Testis (tissue), 3 donors: ENCODE results near the gene SMURF1. TPM values are rescaled to one million over a fixed set of nuclear protein-coding genes. Genes with fewer than 3 reads are reported as not detected.

Experiments
- DNase-seq: peaks from one replicate; pipeline ENCODE4 v3.0.0-alpha.2; 2019
- H3K27ac ChIP-seq, 2 donors: fragments of 200-600 bp; sonication (generic); one replicate each; pipeline ENCODE4 v1.5.1; 2019
- H3K27me3 ChIP-seq: fragments of 200-600 bp; sonication (generic); one replicate; pipeline ENCODE4 v1.5.1; 2019
- H3K36me3 ChIP-seq: fragments of 200-600 bp; sonication (generic); one replicate; pipeline ENCODE4 v1.5.1; 2017; ENCODE audit warnings: low read depth; ENCODE audit errors: missing control alignments
- H3K4me1 ChIP-seq: fragments of 200-600 bp; sonication (generic); one replicate; pipeline ENCODE4 v1.5.1; 2019
- H3K4me3 ChIP-seq, 2 donors: fragments of 200-600 bp; sonication (generic); one replicate each; pipeline ENCODE4 v1.5.1; 2017 to 2019
- H3K9me3 ChIP-seq: fragments of 200-600 bp; sonication (generic); one replicate; pipeline ENCODE4 v1.5.1; 2017
- POLR2A ChIP-seq: fragments of 450-650 bp; IDR thresholded peaks from one replicate; pipeline ENCODE4 v1.6.1; 2017; ENCODE audit warnings: antibody characterized with exemption, mild to moderate bottlenecking, moderate library complexity
- WGBS, 2 donors: methylation state at CpG; one replicate each; pipeline ENCODE4 v1.1.5; 2018; 5-methylcytosine and 5-hydroxymethylcytosine counted together
- intact Hi-C: fragments of 100-400 bp; cut with DNase I; formaldehyde crosslinking; loops from one replicate; pipeline ENCODE4 v1.15.1; 2023; ENCODE audit warnings: low total_unique reads
- polyA plus RNA-seq: library from polyadenylated mRNA; stranded (reverse); fragments of 350-450 nt; fragmentation: Illumina TruSeq; extraction: RNeasy Lipid Tissue Mini Kit (QIAGEN cat#74804); gene quantifications from one replicate; pipeline ENCODE4 v1.2.3, GENCODE V29; 2014; ENCODE audit warnings: low read depth, low replicate concordance; ENCODE audit not compliant: insufficient read depth
- total RNA-seq, 2 donors: library from RNA; depleted of rRNA; stranded (reverse); fragments of >200 nt; gene quantifications; one replicate each; pipeline ENCODE4 v1.2.3, GENCODE V29; 2016
- TF ChIP-seq, protein P1 (sequence below), 3 experiments: fragments of 450-650 bp in 2 of 3; fragments of 200-600 bp in 1 of 3; sonication (generic) in 1 of 3; IDR thresholded peaks; one replicate each; pipeline ENCODE4 v1.5.1; 2016 to 2019; ENCODE audit warnings: antibody characterized with exemption in 3 of 3, mild to moderate bottlenecking in 2 of 3, moderate library complexity in 1 of 3

Gene SMURF1
- total and polyA plus RNA-seq, 3 donors from 2014 or later: 34.5 to 79.5 (median 46.9) TPM

DNA sequence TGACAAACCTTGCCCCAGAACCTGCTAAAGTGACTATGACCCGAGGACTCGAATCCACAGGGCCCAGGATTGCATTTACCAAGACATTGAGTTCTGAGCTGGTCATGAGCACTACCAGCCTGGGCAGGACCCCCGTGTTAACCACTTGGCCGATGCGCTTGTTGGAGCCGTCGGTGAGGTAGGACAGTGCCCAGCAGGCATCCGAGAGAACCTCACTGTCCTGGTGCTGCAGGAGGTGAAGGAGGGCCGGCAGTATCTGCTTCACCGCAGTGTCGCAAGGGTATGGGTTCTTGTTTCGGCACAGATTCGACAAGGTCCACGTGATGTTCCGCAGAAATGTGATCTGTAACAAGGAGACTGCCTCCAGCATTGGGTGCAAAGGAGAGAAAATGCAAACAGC lies 44.3 kb upstream of the SMURF1 start:
- no peaks in the 10 kb centered on the region for H3K36me3 ChIP-seq
- no peaks in the 10 kb centered on the region for H3K4me1 ChIP-seq
- H3K9me3 ChIP-seq: no peaks in the 10 kb centered on the region
- 94 to 96% methylated on average over 15 of the region's 15 CpGs for WGBS, 2 donors
- H3K27me3 ChIP-seq: no peaks in the 10 kb centered on the region
- H3K27ac ChIP-seq: no peak overlapping the region
- DNase-seq: no peak
- H3K4me3 ChIP-seq: no peak overlapping the region
- intact Hi-C loops: no loop called here
- no peak for TF ChIP-seq POLR2A
- TF ChIP-seq, protein P1, sequence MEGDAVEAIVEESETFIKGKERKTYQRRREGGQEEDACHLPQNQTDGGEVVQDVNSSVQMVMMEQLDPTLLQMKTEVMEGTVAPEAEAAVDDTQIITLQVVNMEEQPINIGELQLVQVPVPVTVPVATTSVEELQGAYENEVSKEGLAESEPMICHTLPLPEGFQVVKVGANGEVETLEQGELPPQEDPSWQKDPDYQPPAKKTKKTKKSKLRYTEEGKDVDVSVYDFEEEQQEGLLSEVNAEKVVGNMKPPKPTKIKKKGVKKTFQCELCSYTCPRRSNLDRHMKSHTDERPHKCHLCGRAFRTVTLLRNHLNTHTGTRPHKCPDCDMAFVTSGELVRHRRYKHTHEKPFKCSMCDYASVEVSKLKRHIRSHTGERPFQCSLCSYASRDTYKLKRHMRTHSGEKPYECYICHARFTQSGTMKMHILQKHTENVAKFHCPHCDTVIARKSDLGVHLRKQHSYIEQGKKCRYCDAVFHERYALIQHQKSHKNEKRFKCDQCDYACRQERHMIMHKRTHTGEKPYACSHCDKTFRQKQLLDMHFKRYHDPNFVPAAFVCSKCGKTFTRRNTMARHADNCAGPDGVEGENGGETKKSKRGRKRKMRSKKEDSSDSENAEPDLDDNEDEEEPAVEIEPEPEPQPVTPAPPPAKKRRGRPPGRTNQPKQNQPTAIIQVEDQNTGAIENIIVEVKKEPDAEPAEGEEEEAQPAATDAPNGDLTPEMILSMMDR (IDR thresholded peaks at IDR 0.05): no peak

DNA sequence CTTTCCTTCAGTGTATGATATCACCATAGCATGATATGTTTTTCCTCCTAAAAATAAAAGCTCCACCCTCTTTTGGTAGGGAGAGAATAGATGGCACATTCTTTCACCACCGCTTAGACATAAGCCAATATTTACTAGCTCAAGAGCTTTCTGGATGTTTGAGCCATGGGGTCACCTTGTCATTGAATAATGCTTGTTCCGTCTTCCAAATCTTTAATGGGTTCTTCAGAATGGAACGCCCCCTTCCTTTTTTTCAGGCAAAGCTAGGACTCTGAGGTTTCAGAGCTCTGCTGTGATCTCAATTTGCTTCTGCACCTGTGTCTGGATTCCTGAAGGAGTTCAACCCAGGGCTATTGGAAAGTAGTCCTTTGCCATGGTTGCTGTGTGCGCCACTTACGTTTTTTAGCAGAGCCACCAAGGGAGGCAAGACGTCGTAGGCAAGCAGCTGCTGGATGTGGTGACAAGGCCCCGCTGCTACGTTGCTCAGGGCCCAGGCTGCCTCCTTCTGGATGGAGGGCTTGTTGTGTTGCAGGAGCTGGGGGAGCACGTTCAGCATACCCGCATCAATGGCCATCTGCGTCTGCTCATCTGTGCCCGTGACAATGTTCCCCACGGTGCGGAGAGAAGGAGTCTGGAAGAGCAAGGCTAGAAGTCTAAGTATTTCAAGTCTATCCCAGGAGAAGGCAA lies 40.8 kb upstream of the SMURF1 start:
- Histone ChIP-seq H3K36me3 (no peaks in the 10 kb centered on the region), H3K4me1 (no peaks in the 10 kb centered on the region), H3K4me3 (no peak overlapping the region), H3K9me3 (no peaks in the 10 kb centered on the region), H3K27me3 (no peaks in the 10 kb centered on the region), H3K27ac (no peak overlapping the region)
- intact Hi-C loops: no loop called here
- no peak for DNase-seq
- TF ChIP-seq, protein P1 (IDR thresholded peaks at IDR 0.05): no peak
- no peak for TF ChIP-seq POLR2A
- 74 to 83% methylated on average over 14 to 15 of the region's 15 CpGs for WGBS, 2 donors

- Histone ChIP-seq H3K4me3 (no peak overlapping the region), H3K4me1 (no peaks in the 10 kb centered on the region), H3K27ac (no peak overlapping the region), H3K9me3 (no peaks in the 10 kb centered on the region), H3K27me3 (no peaks in the 10 kb centered on the region), H3K36me3 (no peaks in the 10 kb centered on the region)
- intact Hi-C loops: no loop called here
- no peak for DNase-seq
- TF ChIP-seq, protein P1 (IDR thresholded peaks at IDR 0.05): no peak
- WGBS, 2 donors: 76 to 88% methylated on average over 9 to 12 of the region's 12 CpGs
Measured at GRCh38 chr7:99180067-99180650, 36.3 kb upstream of the SMURF1 start.

DNA sequence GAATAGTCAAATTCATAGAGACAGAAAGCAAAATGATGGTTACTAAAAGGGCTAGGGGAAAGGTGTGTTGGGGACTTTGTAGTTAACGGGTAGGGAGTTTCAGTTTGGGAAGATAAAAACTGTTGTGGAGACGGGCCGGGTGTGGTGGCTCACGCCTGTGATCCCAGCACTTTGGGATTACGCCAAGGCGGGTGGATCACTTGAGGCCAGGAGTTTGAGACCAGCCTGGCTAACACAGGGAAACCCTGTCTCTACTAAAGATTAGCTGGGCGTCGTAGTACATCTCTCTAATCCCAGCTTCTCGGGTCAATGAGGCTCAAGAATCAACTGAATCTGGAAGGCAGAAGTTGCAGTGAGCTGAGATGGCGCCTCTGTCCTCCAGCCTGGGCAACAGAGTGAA lies 33.3 kb upstream of the SMURF1 start:
- Histone ChIP-seq H3K27me3 (no peaks in the 10 kb centered on the region), H3K27ac (no peak overlapping the region), H3K4me1 (no peaks in the 10 kb centered on the region), H3K9me3 (no peaks in the 10 kb centered on the region), H3K36me3 (no peaks in the 10 kb centered on the region), H3K4me3 (no peak overlapping the region)
- no peak for DNase-seq
- intact Hi-C loops: no loop called here
- no peak for TF ChIP-seq POLR2A
- TF ChIP-seq, protein P1 (IDR thresholded peaks at IDR 0.05): no peak
- WGBS, 2 donors: 90% methylated on average over 10 of the region's 10 CpGs

- Histone ChIP-seq H3K9me3 (no peaks in the 10 kb centered on the region), H3K27ac (no peak overlapping the region), H3K36me3 (no peaks in the 10 kb centered on the region), H3K4me3 (no peak overlapping the region), H3K4me1 (no peaks in the 10 kb centered on the region), H3K27me3 (no peaks in the 10 kb centered on the region)
- WGBS, 2 donors: 91 to 92% methylated on average over 6 of the region's 6 CpGs
- TF ChIP-seq, protein P1 (IDR thresholded peaks at IDR 0.05): no peak
- TF ChIP-seq POLR2A: no peak
- intact Hi-C loops: no loop called here
- DNase-seq: no peak
Measured at GRCh38 chr7:99173787-99174186, 29.9 kb upstream of the SMURF1 start.
